GM12892 (cell line): ENCODE results near the gene NATD1.
A peak's percentile ranks its signal among the peaks of the same experiment; 100 is the strongest.

Experiments
- DNase-seq: peaks from one replicate; pipeline ENCODE4 v3.0.0; 2011; ENCODE audit not compliant: insufficient read length
- FAIRE-seq: peaks from 2 replicates; lab custom pipeline; 2011; peaks lifted over from hg19 to GRCh38; lab: Jason Lieb, UNC
- POLR2A ChIP-seq: IDR thresholded peaks from 2 replicates; pipeline ENCODE4 v1.6.1; 2011; ENCODE audit warnings: low read depth, low read length, control low read depth
- POLR2AphosphoS5 ChIP-seq: IDR thresholded peaks from 2 replicates; pipeline ENCODE4 v1.6.1; 2011; ENCODE audit warnings: low read depth, low read length, control low read depth
- TAF1 ChIP-seq: IDR thresholded peaks from 2 replicates; pipeline ENCODE4 v1.6.1; 2011; ENCODE audit warnings: low read depth, mild to moderate bottlenecking, control low read depth, low read length, borderline replicate concordance

NATD1 gene

DNA sequence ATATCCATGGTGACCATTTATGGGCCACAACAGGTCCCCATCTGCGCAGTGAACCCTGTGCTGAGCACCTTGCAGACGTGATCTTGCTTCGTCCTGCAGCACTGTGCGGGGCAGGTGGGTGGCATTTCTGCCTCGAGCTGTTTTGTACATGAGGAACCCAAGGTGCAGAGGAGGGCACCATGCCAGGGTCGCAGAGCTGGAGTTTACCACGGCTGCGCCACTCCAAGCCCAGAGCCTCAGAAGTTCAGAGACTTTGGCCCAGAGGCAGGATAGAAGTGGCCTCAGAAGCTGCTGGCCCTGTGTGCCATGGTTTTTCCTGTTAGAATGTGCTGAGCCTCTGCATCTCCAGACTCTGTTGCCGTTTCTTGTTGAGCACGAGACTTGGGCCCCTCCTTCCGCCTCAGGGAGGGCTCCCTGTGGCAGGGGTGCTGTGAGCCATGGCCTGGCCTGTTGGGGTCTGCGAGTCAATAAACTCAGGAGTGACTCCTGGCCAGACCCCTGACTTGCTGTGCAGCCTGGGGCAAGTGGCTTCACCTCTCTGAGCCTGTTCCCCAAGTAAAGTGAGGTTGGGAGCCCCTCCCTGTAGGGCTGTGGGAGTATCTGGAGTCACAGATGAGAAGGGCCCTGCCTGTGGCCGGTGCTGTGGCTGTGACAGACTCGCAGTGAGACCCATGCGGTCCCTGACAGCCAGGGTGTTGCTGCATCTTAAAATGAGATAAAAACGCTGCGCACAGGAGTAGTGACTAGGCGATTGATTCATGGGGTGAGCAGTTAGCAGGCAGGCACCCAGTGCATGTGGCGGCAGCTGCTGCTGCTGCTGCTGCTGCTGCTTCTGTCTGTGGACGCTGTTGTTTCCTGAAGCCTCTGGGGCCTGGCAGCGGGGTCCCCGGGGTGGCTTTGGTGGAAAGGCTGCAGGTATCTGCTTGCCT, 43.2 kb upstream of the NATD1 start:
- no peak for FAIRE-seq
- TF ChIP-seq TAF1 (no peak), POLR2AphosphoS5 (no peak), POLR2A (no peak)
- DNase-seq = no peak

DNA sequence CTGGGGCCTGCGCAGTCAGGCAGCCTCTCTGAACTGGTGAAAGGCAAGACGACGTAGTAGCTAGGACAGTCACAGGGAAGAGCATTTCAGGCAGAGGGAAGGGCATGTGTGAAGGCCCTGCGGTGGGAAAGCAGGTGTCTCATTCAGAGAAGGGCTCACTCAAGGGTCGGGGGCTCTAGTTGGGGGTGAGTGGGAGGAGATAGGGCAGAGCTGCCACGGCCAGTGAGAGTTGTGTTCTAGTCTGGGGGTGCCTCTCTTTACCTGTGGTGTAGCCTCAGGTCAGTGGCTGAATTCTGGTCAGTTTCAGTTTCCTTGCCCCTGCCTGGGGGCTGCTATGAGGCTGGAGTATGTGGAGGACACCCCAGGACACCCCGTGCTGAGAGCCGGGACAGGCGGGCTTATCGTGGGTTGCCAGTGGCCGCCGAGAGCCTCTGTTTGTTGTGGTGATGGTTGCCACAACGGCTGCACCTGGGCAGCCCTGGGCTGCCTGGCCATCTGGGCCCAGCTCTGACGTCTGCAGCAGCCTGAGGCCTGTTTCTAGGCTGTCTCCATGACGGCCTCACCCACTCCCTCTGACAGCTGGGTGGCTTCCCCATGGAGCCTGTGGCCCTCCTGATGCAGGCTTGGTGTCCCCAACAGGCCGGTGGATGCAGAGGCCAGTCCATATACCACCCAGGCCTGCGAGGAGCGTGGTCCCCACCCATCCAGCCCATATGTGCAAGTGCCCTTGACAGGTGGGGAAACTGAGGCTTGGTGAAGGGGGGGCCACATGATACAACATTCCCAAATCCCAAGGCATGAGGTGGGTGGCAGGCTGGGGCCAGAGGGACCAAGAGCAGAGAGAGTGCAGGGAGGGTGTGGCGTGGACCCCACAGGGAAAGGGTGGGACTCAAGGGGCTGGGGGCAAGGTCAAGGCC, 42.1 kb upstream of the NATD1 start:
- peak; percentile 17 for FAIRE-seq
- DNase-seq = no peak
- TF ChIP-seq TAF1 (no peak), POLR2AphosphoS5 (no peak), POLR2A (no peak)

DNA sequence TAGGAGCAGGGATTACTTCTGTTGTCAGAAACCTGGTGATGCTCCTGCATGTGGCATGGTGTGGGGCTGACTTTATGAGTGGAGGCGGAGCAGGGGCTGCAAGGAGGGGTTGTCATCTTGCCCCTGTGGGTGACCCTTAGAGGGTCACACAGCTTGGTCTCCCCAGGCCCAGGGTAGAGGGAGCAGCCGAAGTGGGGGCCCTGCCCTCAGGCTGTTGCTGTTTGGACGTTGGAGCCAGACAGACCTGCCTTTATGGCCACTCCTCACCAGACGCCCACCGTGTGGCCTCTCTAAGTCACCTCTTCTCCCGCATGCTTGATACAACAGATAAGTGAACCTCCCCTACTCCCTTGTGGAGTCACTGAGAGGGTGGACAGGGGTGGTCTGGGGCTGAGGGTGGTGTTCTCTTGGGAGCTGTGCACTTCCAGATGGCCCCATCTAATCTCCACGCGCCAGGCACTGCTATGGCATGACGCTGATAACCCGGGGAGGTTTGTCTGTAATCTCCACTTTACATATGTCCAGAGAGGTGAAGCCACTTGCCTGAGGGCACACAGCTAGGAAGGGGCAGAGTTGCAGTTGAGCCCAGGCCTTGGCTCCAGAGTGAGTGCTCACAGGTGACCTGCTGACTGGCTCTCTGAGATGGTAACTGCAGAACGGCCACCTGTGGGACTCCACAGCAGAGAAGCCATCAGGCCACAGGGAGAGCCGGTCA, 41.3 kb upstream of the NATD1 start:
- FAIRE-seq (no peak), DNase-seq (no peak)
- TF ChIP-seq POLR2A = no peak
- TF ChIP-seq TAF1 = no peak
- no peak for TF ChIP-seq POLR2AphosphoS5

DNA sequence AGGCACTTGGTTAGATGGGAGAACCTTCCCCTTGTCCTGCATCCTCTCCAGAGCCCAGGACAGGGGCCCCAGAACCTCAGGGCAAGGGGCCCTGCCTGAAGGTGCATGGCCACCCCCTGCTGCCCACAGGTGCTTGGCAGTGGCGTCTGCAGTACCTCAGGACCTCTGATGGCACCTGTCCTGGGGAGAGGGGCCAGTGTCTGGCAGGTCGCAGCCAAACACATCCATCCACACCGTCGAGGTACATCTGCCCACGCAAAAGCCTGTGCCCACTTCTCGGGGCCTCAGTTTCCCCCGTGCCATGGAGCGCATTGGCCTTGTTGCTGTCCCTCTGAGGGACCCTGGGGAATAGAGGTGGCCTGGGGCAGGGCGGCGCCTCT, 40.6 kb upstream of the NATD1 start:
- FAIRE-seq (no peak), DNase-seq (no peak)
- TF ChIP-seq POLR2A (no peak), POLR2AphosphoS5 (no peak), TAF1 (no peak)

DNA sequence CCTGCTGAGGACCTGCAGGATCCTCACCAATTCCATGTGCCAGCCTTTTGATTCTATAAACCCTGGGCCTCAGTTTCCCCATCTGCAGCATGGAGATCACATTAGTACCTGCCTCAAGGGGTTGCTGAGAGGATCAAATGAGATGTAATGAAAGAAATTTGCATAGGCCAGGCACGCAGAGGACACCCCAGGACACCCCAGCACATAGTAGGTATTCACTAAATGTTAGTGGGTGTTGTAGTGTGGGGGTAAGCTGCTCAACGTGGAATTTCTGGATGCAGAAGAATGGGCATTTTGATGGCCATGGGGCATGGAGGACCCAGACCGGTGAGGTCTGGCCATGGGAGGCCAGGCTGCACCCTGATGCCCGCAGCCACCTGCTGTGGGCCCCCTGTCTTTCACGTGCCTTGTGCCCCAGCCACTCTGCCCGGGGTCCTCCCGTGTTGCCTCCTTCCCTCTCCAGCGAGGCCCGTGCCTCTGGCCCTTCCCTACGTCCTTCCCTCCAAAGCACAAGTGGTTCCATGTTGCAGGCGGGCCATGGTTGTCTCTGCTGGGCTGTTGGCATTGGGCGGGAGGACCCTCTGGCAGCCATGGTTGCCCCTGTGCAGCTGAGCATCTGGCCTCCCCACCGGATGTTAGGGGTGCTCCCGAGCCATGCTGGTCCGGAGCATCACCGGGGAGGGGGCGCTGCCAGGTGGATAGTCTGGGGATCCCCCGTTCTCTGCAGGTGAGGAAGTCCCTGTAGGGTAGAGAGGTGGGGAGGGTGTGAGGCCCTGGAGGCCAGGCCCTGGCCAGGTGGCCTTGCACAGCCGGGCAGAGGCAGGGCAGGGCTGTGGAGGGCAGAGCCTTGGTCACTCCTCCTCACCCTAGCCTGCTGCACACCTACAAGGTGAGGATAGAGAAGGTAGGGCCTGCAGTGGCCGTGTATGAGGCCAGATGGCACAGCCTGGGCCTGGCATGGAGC, 39.9 kb upstream of the NATD1 start:
- TF ChIP-seq TAF1 (no peak), POLR2AphosphoS5 (no peak), POLR2A (no peak)
- FAIRE-seq (no peak), DNase-seq (no peak)

DNA sequence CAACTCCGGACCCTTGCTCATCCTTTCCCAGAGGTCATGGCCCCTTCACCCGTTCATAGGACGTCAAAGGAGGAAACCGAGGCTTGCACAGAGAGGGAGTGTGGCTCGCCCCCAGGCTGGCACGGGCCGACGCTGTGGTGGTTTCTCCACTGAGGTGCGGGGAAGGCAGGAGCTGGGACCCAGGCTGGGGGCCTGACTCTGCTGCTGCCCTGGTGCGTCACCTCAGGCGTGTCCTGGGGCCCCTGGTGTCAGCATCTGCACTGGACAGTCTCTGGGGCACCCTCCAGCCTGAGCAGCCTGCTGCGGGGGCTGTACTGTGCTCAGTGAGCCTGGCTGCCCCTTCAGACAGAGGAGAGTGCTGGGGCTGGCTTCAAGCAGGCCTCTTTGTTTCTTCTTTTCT, 38.7 kb upstream of the NATD1 start:
- DNase-seq (no peak), FAIRE-seq (no peak)
- TF ChIP-seq TAF1 (no peak), POLR2A (no peak), POLR2AphosphoS5 (no peak)

DNA sequence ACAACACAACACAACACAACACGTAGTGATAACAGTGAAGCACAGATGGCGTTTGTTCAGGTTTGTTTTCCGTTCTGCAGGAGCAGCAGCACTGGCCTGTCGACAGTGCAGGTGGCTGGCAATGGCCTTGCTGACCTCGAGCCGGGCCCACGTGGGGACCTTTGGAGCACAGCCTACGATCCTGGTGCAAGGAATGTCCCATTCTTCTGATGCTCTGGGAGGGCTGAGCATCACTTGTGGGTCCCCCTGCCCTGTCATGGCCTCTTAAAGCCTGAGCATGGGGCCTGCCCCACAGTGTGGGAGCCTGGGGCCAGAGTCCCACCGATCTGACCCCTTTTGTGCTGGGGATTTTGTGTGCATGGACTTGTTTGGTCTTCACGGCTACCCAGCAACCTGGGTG, 38.1 kb upstream of the NATD1 start:
- DNase-seq (no peak), FAIRE-seq (no peak)
- TF ChIP-seq POLR2A = no peak
- TF ChIP-seq POLR2AphosphoS5 = no peak
- TF ChIP-seq TAF1 = no peak

DNA sequence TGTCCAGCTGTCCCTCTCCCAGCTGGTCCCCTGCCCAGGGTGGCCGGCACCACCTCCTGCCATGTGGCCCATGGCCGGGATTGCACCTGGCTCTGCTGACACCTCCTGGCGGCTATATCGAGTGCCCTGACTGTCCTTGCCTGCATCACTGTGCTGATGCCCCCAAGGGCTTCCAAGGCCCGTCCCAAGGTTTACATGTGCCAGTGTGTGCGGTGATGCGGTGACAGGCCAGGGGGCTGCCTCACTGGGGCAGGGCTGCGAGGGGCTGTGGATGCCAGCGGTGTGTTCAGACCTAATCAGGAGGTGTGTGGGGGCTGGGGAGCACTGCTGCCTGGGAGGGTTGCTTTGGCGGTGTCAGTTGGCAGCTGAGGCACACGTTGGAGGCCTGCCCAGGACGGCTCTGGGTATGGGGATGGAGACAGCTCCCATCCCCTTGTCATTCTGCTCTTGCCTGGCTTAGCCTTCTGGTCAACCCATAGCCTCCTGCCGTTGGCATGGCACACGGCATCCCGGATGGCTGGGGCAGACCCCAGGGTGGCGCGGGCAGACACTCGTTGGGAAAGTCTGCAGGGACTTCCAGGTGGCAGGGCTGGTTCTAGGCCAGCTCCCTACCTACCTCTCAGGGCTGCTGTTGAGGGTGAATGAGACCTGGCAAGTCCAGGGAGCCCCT, 36.8 kb upstream of the NATD1 start:
- no peak for FAIRE-seq
- no peak for DNase-seq
- TF ChIP-seq TAF1 (no peak), POLR2A (no peak), POLR2AphosphoS5 (no peak)

DNA sequence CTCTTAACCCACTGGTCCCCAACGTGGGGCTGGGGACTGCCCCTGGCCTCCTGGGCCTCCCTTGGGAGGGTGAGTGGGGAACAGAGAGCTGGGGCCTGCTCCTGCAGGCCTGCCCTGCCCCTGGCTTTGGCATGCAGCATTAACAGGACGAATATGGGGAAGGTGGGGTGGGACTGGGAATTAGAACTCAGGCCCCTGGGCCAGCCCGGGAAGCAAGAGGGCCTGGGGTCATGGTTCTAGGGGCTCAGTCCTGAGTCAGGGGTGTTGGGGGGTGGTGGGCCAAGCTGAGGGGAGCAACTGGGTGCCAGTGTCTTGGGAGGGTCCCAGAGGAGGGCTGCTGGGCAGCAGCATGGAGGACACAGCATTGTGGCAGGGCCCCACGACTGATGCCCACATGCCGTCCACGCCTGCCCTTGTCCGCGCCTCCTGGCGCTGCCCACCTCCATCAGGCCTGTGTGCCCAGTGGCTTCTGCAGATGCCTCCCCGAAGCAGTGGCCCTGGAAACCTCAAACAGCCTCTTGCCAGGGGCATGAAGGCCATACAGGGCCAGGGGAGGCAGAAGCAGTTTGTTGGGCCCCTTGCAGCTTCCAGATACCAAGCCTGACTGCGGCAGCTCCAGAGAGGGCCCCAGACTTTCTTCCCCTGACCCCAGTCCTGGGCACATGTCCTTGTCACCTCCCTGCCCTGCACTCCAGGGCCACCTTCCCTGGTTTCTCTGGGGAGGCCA, 36.1 kb upstream of the NATD1 start:
- FAIRE-seq (no peak), DNase-seq (no peak)
- no peak for TF ChIP-seq POLR2A
- no peak for TF ChIP-seq TAF1
- no peak for TF ChIP-seq POLR2AphosphoS5
